CD14-positive monocyte (primary cell): Measurements from ENCODE around the gene OR6S1. TPM values are rescaled to one million over a fixed set of nuclear protein-coding genes. Genes with fewer than 3 reads are reported as not detected.

ENCODE experiments used
- DNase-seq, 3 donors: peaks; one replicate each; pipeline ENCODE4 v3.0.0-alpha.2; 2011 to 2022
- H2AFZ ChIP-seq: 2 replicates; pipeline ENCODE4 v1.6.0; 2012; ENCODE audit warnings: mild to moderate bottlenecking, low read depth, low read length, inconsistent platforms; ENCODE audit not compliant: insufficient read depth, poor library complexity, severe bottlenecking
- H3K27ac ChIP-seq, 2 donors: 1 replicate in 1 of 2; 2 replicates in 1 of 2; pipeline ENCODE4 v1.5.1; 2012 to 2013; ENCODE audit warnings: low read length in 2 of 2, control low read depth in 1 of 2, inconsistent platforms in 1 of 2, low read depth in 1 of 2, mild to moderate bottlenecking in 1 of 2
- H3K27me3 ChIP-seq, 2 donors: one replicate each; pipeline versions ENCODE4 v1.6.0 to v1.6.1; 2011 to 2013; ENCODE audit warnings: low read length in 2 of 2; ENCODE audit not compliant: control insufficient read depth in 2 of 2, insufficient read depth in 2 of 2
- H3K36me3 ChIP-seq, 2 donors: replicated peaks in 1 of 2; 1 replicate in 1 of 2; 2 replicates in 1 of 2; pipeline versions ENCODE4 v1.5.1 to v1.6.1; 2012 to 2013; ENCODE audit warnings: low read length in 2 of 2, control low read depth in 1 of 2, inconsistent platforms in 1 of 2, mild to moderate bottlenecking in 1 of 2; ENCODE audit not compliant: insufficient read depth in 2 of 2, control insufficient read depth in 1 of 2
- H3K4me1 ChIP-seq, 2 donors: 1 replicate in 1 of 2; 2 replicates in 1 of 2; pipeline versions ENCODE4 v1.5.1 to v1.6.1; 2012 to 2013; ENCODE audit warnings: low read length in 2 of 2, control low read depth in 1 of 2, inconsistent platforms in 1 of 2, mild to moderate bottlenecking in 1 of 2, moderate library complexity in 1 of 2; ENCODE audit not compliant: insufficient read depth in 2 of 2, control insufficient read depth in 1 of 2
- H3K4me2 ChIP-seq: replicated peaks from 2 replicates; pipeline ENCODE3; 2012; ENCODE audit warnings: low read length, moderate library complexity, mild to moderate bottlenecking; ENCODE audit not compliant: poor library complexity, severe bottlenecking; ENCODE audit errors: extremely low read depth
- H3K4me3 ChIP-seq, 3 experiments: fragments of 200-600 bp in 1 of 3; sonication (generic) in 1 of 3; replicated peaks in 1 of 3; 1 replicate in 2 of 3; 2 replicates in 1 of 3; pipeline ENCODE4 v1.5.1; 2011 to 2013; ENCODE audit warnings: low read length in 3 of 3, mild to moderate bottlenecking in 3 of 3, control low read depth in 2 of 3, low read depth in 2 of 3, inconsistent platforms in 1 of 3, moderate library complexity in 1 of 3
- H3K79me2 ChIP-seq: 2 replicates; pipeline ENCODE4 v1.6.0; 2012; ENCODE audit warnings: mild to moderate bottlenecking, control low read depth, inconsistent platforms, low read length, moderate library complexity; ENCODE audit not compliant: insufficient read depth
- H3K9ac ChIP-seq: 2 replicates; pipeline ENCODE4 v1.6.0; 2017; ENCODE audit warnings: low read length, mild to moderate bottlenecking; ENCODE audit not compliant: insufficient read depth, poor library complexity, severe bottlenecking
- H3K9me3 ChIP-seq, 2 donors: replicated peaks in 1 of 2; 1 replicate in 1 of 2; 2 replicates in 1 of 2; pipeline versions ENCODE4 v1.5.1 to v1.6.1; 2012 to 2013; ENCODE audit warnings: low read length in 2 of 2, control low read depth in 1 of 2; ENCODE audit not compliant: control insufficient read depth in 1 of 2, insufficient read depth in 1 of 2
- H4K20me1 ChIP-seq: 2 replicates; pipeline ENCODE4 v1.6.0; 2012; ENCODE audit warnings: mild to moderate bottlenecking, low read length, control low read depth, moderate library complexity; ENCODE audit not compliant: insufficient read depth
- H3K27ac Mint-ChIP-seq, 7 donors: one replicate each; pipeline ENCODE4 v1.8.0; 2020; ENCODE audit warnings: mild to moderate bottlenecking in 7 of 7, mixed read lengths in 7 of 7, moderate library complexity in 6 of 7, inconsistent platforms in 2 of 7
- H3K27me3 Mint-ChIP-seq, 3 donors: one replicate each; pipeline ENCODE4 v1.8.0; 2021 to 2022; ENCODE audit warnings: low read depth in 3 of 3, mild to moderate bottlenecking in 3 of 3, mixed read lengths in 3 of 3, moderate library complexity in 3 of 3, inconsistent platforms in 1 of 3
- H3K36me3 Mint-ChIP-seq, 2 donors: one replicate each; pipeline ENCODE4 v1.8.0; 2020; ENCODE audit warnings: mixed read lengths in 2 of 2, inconsistent platforms in 1 of 2, mild to moderate bottlenecking in 1 of 2
- H3K4me1 Mint-ChIP-seq: one replicate; pipeline ENCODE4 v1.8.0; 2020; ENCODE audit warnings: mild to moderate bottlenecking, mixed read lengths
- H3K4me3 Mint-ChIP-seq, 2 donors: one replicate each; pipeline ENCODE4 v1.8.0; 2020; ENCODE audit warnings: mild to moderate bottlenecking in 2 of 2, mixed read lengths in 2 of 2, moderate library complexity in 1 of 2
- H3K9me3 Mint-ChIP-seq, 7 donors: one replicate each; pipeline ENCODE4 v1.8.0; 2020 to 2022; ENCODE audit warnings: mixed read lengths in 7 of 7, mild to moderate bottlenecking in 6 of 7, moderate library complexity in 6 of 7, inconsistent platforms in 2 of 7
- WGBS: methylation state at CpG from one replicate; pipeline ENCODE4 v1.1.5; 2013; ENCODE audit warnings: missing lambda C conversion rate; ENCODE audit not compliant: insufficient coverage; 5-methylcytosine and 5-hydroxymethylcytosine counted together
- intact Hi-C, 2 donors: fragments of 100-400 bp; cut with micrococcal nuclease; formaldehyde crosslinking; loops; one replicate each; pipeline versions ENCODE4 v1.15.0 to v1.15.1; 2023
- polyA plus RNA-seq, 3 donors: library from polyadenylated mRNA; depleted of rRNA in 1 of 3; unstranded in 2 of 3; stranded (reverse) in 1 of 3; fragments of 300-500 nt in 2 of 3; fragments of >200 nt in 1 of 3; fragmentation: Illumina TruSeq in 2 of 3; gene quantifications; 1 replicate in 2 of 3; 2 replicates in 1 of 3; pipeline ENCODE4 v1.2.3, GENCODE V29; 2012 to 2021
- TF ChIP-seq, protein P1 (sequence below): fragments of 200-600 bp; IDR thresholded peaks from one replicate; pipeline ENCODE4 v1.8.0; 2022; ENCODE audit warnings: antibody characterized with exemption, mild to moderate bottlenecking

Gene OR6S1
- polyA plus RNA-seq, 3 donors, result not detected

DNA sequence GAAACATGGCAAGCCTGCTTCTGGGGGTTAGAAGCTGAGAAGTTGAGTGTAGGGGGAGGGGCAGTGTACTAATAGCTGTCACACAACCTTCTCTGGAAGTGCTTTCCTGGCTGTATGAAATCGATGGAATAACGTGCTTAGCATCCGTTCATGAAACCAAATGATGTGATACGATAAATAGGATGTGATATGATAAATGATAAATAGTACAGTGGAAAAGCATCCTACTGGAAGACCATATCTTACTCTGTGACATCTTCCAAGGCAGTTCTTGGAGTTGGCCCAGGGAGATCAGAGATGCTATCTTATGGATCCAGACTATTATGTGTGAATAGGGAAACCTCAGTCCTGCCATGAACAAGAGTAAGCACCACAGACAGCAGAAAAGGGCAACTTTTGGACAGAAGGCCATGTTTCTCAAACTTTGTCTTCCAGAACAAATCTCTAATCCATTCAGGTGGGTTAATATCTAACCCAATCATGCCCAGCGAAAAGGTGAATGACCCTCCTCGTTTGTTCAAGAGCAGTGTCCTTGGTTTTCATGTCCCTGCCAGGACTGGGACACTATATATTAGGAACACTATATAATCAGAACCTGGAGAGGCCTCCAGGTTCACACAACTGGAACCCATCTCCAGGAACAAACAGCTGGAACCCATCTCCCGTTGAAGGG lies 46.8 kb upstream of the OR6S1 start, which contains the start of gene ANG:
Gene ANG (plus strand): TSS at position 598 of the 673 bp plus-strand sequence. CDS start 4,801 bp downstream, outside the sequence.
- Histone ChIP-seq H2AFZ (no peak within 1 kb of the TSS), H3K27me3 (no peaks in the 10 kb centered on the region), H3K79me2 (peaks cover 10% of the 10 kb centered on the region), H3K9me3 (no peaks in the 10 kb centered on the region), H3K4me3 (no peak within 1 kb of the TSS), H3K36me3 (peaks cover under 1 to 3% of the 10 kb centered on the region in 2 donors), H4K20me1 (no peaks in the 10 kb centered on the region), H3K27ac (no peak within 1 kb of the TSS), H3K4me1 (peaks cover 27 to 29% of the 10 kb centered on the region in 2 donors), H3K9ac (no peak within 1 kb of the TSS), H3K4me2 (no peak within 1 kb of the TSS)
- TF ChIP-seq, protein P1, sequence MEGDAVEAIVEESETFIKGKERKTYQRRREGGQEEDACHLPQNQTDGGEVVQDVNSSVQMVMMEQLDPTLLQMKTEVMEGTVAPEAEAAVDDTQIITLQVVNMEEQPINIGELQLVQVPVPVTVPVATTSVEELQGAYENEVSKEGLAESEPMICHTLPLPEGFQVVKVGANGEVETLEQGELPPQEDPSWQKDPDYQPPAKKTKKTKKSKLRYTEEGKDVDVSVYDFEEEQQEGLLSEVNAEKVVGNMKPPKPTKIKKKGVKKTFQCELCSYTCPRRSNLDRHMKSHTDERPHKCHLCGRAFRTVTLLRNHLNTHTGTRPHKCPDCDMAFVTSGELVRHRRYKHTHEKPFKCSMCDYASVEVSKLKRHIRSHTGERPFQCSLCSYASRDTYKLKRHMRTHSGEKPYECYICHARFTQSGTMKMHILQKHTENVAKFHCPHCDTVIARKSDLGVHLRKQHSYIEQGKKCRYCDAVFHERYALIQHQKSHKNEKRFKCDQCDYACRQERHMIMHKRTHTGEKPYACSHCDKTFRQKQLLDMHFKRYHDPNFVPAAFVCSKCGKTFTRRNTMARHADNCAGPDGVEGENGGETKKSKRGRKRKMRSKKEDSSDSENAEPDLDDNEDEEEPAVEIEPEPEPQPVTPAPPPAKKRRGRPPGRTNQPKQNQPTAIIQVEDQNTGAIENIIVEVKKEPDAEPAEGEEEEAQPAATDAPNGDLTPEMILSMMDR, result no peak
- Mint-ChIP-seq H3K36me3 (peaks cover 11 to 15% of the 10 kb centered on the region in 2 donors), H3K27ac (no peak within 1 kb of the TSS), H3K9me3 (no peaks in the 10 kb centered on the region), H3K4me3 (no peak within 1 kb of the TSS), H3K27me3 (peaks cover 0 to 4% (median 0%) of the 10 kb centered on the region in 3 donors), H3K4me1 (peaks cover 30% of the 10 kb centered on the region)
- 72% methylated on average over 4 of the region's 7 CpGs for WGBS
- no peak for DNase-seq
- intact Hi-C loops, result loop anchor here (5.0 to 10.0 kb wide), 4 partner anchors 214 to 416 kb away; partner anchors contain the start of genes TMEM253 (in 1 of the 2) and ZNF219 (in 1 of the 2)

DNA sequence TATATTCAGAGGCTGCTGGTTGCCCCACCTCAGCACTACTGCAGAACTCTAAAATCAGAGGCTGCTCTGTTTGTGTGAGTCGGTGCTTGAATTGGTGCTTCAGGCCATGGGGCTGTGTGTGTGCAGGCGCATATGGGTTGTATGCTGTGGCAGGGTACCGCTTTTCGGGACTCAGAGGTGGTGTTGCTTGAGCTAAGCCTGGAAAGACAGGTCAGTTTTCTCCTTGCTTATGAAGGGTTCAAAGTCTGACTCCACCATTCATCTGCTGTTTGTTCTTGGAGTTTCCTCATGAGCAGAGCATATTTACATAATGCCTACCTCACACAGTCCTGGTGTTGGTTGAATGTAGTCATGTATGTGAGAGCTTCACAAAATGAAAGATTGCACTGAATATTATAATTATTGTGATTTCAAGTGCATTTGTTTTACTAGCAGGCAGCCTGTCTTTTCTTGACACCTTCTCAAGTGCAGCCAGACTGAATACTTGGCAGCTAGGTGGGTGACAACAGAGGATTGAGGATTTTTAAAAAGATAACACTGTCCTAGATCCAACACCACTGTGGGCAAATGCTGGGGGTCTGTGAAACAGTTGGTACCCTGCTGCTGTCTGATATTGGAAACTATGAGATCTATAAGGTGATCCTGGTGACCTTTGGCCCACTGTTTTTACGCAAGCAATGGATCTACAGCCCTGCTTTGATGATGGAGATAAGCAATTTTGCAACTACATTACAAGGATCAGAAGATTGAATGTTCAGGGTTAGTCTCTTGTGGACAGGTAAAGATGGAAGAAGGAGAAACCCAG lies 46.1 kb upstream of the OR6S1 start:
- DNase-seq, result no peak
- H3K27ac ChIP-seq, result no peak overlapping the region
- no peak overlapping the region for H3K4me3 Mint-ChIP-seq
- peaks cover 10% of the 10 kb centered on the region for H3K79me2 ChIP-seq
- no peak overlapping the region for H2AFZ ChIP-seq
- no peaks in the 10 kb centered on the region for H3K27me3 ChIP-seq
- no peak overlapping the region for H3K4me2 ChIP-seq
- H3K4me3 ChIP-seq, result no peak overlapping the region
- peaks cover 29 to 31% of the 10 kb centered on the region in 2 donors for H3K4me1 ChIP-seq
- no peaks in the 10 kb centered on the region for H3K9me3 ChIP-seq
- H3K27me3 Mint-ChIP-seq, result peaks cover 0 to 4% (median 0%) of the 10 kb centered on the region in 3 donors
- H4K20me1 ChIP-seq, result no peaks in the 10 kb centered on the region
- H3K4me1 Mint-ChIP-seq, result peaks cover 30% of the 10 kb centered on the region
- H3K9me3 Mint-ChIP-seq, result no peaks in the 10 kb centered on the region
- peak overlapping the region in 1 of 7 donors; percentile 35 for H3K27ac Mint-ChIP-seq
- H3K36me3 ChIP-seq, result no peaks in the 10 kb centered on the region
- no peak overlapping the region for H3K9ac ChIP-seq
- 100% methylated on average over 4 of the region's 5 CpGs for WGBS
- intact Hi-C loops, result loop anchor here (5.0 to 10.0 kb wide), 4 partner anchors 213 to 417 kb away; partner anchors contain the start of genes TMEM253 (in 1 of the 2) and ZNF219 (in 1 of the 2)
- peaks cover 7 to 10% of the 10 kb centered on the region in 2 donors for H3K36me3 Mint-ChIP-seq
- TF ChIP-seq, protein P1, result no peak
